ENCODE results near the gene EYS. TPM values are rescaled to one million over a fixed set of nuclear protein-coding genes. Genes with fewer than 3 reads are reported as not detected.

EYS gene
- polyA plus RNA-seq, 1 of the 3 experiments (the other 2 are of a cell fraction): 0.05 TPM

GRCh38 chr6:64214373-64214772, 1492.7 kb downstream of the EYS start:
- CTCF ChIA-PET: no interaction called here
- peaks cover 0 to 5% of the 10 kb centered on the region in 2 experiments; a peak in 1 of 4 replicates for H3K4me1 ChIP-seq (ENCODE audit: control insufficient read depth in 1 of 2, insufficient read depth in 2 of 2, low read depth in 1 of 2, low read length in 1 of 2)

DNA sequence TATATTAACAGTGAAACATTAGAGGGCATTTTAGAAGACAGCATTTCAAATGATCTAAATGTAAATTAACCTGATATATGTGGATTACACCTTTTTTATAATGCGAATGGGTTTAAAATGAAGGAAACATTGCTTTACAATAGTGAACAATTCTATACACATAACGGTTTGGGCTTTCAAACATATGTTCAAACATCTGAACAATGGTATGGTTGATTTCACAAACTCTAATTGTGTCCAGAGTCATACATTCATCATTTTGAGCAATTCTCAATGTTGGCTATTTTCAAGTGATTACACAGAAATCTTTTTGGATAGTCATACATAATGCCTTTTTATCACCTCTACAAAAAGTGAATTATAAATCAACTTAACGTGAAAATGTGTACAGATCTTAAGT, 1493.3 kb downstream of the EYS start:
- H3F3A ChIP-seq (replicated peaks; ENCODE audit: insufficient read depth): peaks cover 6% of the 10 kb centered on the region
- no peak overlapping the region for H3K9ac ChIP-seq
- 42% methylated on average over 3 of the region's 3 CpGs for WGBS (ENCODE audit: low lambda C conversion rate)
- no peak overlapping the region for H2AFZ ChIP-seq (ENCODE audit: low read depth)
- H3K36me3 ChIP-seq (replicated peaks in 1 of 2; ENCODE audit: control insufficient read depth in 1 of 2, insufficient read depth in 2 of 2, low read length in 1 of 2): no peaks in the 10 kb centered on the region
- no peaks in the 10 kb centered on the region for H3K27me3 ChIP-seq (ENCODE audit: insufficient read depth)
- no peaks in the 10 kb centered on the region for H3K9me2 ChIP-seq
- TF ChIP-seq TAF1 (IDR thresholded peaks at IDR 0.05; ENCODE audit: borderline replicate concordance, low read depth, low read length): no peak
- TF ChIP-seq TEAD4 (IDR thresholded peaks at IDR 0.05; ENCODE audit: borderline replicate concordance, insufficient read depth): no peak
- no peak overlapping the region for H3K4me3 ChIP-seq (ENCODE audit: low read depth in 2 of 2, low read length in 1 of 2)
- no peak for DNase-seq
- H3K79me2 ChIP-seq (ENCODE audit: insufficient read depth): no peaks in the 10 kb centered on the region
- no peaks in the 10 kb centered on the region for H4K20me1 ChIP-seq (ENCODE audit: insufficient read depth)
- H3K4me2 ChIP-seq: no peak overlapping the region
- H3K4me1 ChIP-seq (ENCODE audit: control insufficient read depth in 1 of 2, insufficient read depth in 2 of 2, low read depth in 1 of 2, low read length in 1 of 2): peaks cover 0 to 5% of the 10 kb centered on the region in 2 experiments; a peak in 1 of 4 replicates
- H3K27ac ChIP-seq (ENCODE audit: low read depth in 2 of 2, low read length in 1 of 2): no peak overlapping the region
- no peaks in the 10 kb centered on the region for H3K9me3 ChIP-seq
- CTCF ChIA-PET: no interaction called here
- POLR2A ChIA-PET: no interaction called here

More at GRCh38 chr6:64214373-64214772, 1492.7 kb downstream of the EYS start:
- no peaks in the 10 kb centered on the region for H3K9me3 ChIP-seq
- no peak overlapping the region for H3K9ac ChIP-seq
- POLR2A ChIA-PET: no interaction called here
- H4K20me1 ChIP-seq (ENCODE audit: insufficient read depth): no peaks in the 10 kb centered on the region
- no peak overlapping the region for H3K27ac ChIP-seq (ENCODE audit: low read depth in 2 of 2, low read length in 1 of 2)
- H3F3A ChIP-seq (replicated peaks; ENCODE audit: insufficient read depth): peaks cover 6% of the 10 kb centered on the region
- no peaks in the 10 kb centered on the region for H3K27me3 ChIP-seq (ENCODE audit: insufficient read depth)
- H2AFZ ChIP-seq (ENCODE audit: low read depth): no peak overlapping the region
- TF ChIP-seq FOSL2 (IDR thresholded peaks at IDR 0.05; ENCODE audit: borderline replicate concordance, low read depth) (no peak), ZBTB33 (IDR thresholded peaks at IDR 0.05; ENCODE audit: borderline replicate concordance, low read depth) (no peak), EZH2phosphoT487 (IDR thresholded peaks at IDR 0.05; ENCODE audit: borderline replicate concordance, low read depth) (no peak), MAX (IDR thresholded peaks at IDR 0.05; ENCODE audit: low read depth) (no peak), YY1 (IDR thresholded peaks at IDR 0.05; ENCODE audit: low read depth) (no peak), SMC3 (IDR thresholded peaks at IDR 0.05; ENCODE audit: low read depth, low read length) (no peak), CHD2 (IDR thresholded peaks at IDR 0.05; ENCODE audit: low read length, partially characterized antibody) (no peak), POLR2AphosphoS5 (IDR thresholded peaks at IDR 0.05; ENCODE audit: low read depth, low read length) (no peak)
- no peaks in the 10 kb centered on the region for H3K9me2 ChIP-seq
- H3K79me2 ChIP-seq (ENCODE audit: insufficient read depth): no peaks in the 10 kb centered on the region
- no peak overlapping the region for H3K4me3 ChIP-seq (ENCODE audit: low read depth in 2 of 2, low read length in 1 of 2)
- no peak for DNase-seq
- no peaks in the 10 kb centered on the region for H3K36me3 ChIP-seq (replicated peaks in 1 of 2; ENCODE audit: control insufficient read depth in 1 of 2, insufficient read depth in 2 of 2, low read length in 1 of 2)
- H3K4me2 ChIP-seq: no peak overlapping the region

DNA sequence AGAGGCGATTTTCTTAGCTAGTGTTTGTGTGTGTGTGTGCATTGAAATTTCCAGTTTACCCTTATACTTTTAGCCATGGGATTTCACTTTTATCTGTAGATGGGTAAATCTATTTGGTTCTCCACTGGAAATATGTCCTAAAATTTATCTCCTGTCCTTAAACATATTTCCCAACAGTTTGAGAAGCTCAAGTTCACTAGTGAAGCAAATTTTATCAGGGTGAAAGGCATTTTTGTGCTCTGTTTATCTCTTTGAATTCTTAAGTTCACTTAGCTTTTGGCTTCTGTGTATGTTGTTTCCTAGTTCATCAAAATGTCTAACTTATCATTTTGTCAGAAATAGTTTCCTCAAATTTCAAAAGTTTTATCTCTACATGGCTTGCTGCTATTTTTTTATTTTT, 1509.8 kb downstream of the EYS start:
- no peak overlapping the region for H3K9ac ChIP-seq
- H3K27ac ChIP-seq (ENCODE audit: low read depth in 2 of 2, low read length in 1 of 2): no peak overlapping the region
- no peaks in the 10 kb centered on the region for H4K20me1 ChIP-seq (ENCODE audit: insufficient read depth)
- CTCF ChIA-PET: no interaction called here
- no peak overlapping the region for H3K4me3 ChIP-seq (ENCODE audit: low read depth in 2 of 2, low read length in 1 of 2)
- no peaks in the 10 kb centered on the region for H3K36me3 ChIP-seq (replicated peaks in 1 of 2; ENCODE audit: control insufficient read depth in 1 of 2, insufficient read depth in 2 of 2, low read length in 1 of 2)
- DNase-seq: no peak
- no peaks in the 10 kb centered on the region for H3F3A ChIP-seq (replicated peaks; ENCODE audit: insufficient read depth)
- H3K27me3 ChIP-seq (ENCODE audit: insufficient read depth): no peaks in the 10 kb centered on the region
- 90% methylated on average over 1 of the region's 1 CpG for WGBS (ENCODE audit: low lambda C conversion rate)
- no peaks in the 10 kb centered on the region for H3K4me1 ChIP-seq (ENCODE audit: control insufficient read depth in 1 of 2, insufficient read depth in 2 of 2, low read depth in 1 of 2, low read length in 1 of 2)
- H3K4me2 ChIP-seq: no peak overlapping the region
- no peaks in the 10 kb centered on the region for H3K79me2 ChIP-seq (ENCODE audit: insufficient read depth)
- no peak overlapping the region for H2AFZ ChIP-seq (ENCODE audit: low read depth)
- POLR2A ChIA-PET: no interaction called here
- H3K9me3 ChIP-seq: no peaks in the 10 kb centered on the region
- H3K9me2 ChIP-seq: no peaks in the 10 kb centered on the region
- TF ChIP-seq REST (IDR thresholded peaks at IDR 0.05; ENCODE audit: low read depth, low read length) (no peak), MAX (IDR thresholded peaks at IDR 0.05; ENCODE audit: low read depth) (no peak), FOSL2 (IDR thresholded peaks at IDR 0.05; ENCODE audit: borderline replicate concordance, low read depth) (no peak), SMC3 (IDR thresholded peaks at IDR 0.05; ENCODE audit: low read depth, low read length) (no peak), TEAD4 (IDR thresholded peaks at IDR 0.05; ENCODE audit: borderline replicate concordance, insufficient read depth) (no peak), FOXJ3 (CRISPR knock-in tag; IDR thresholded peaks at IDR 0.05) (no peak), SIN3A (IDR thresholded peaks at IDR 0.05; ENCODE audit: borderline replicate concordance, low read depth, low read length) (no peak)
- TF ChIP-seq, protein P1, sequence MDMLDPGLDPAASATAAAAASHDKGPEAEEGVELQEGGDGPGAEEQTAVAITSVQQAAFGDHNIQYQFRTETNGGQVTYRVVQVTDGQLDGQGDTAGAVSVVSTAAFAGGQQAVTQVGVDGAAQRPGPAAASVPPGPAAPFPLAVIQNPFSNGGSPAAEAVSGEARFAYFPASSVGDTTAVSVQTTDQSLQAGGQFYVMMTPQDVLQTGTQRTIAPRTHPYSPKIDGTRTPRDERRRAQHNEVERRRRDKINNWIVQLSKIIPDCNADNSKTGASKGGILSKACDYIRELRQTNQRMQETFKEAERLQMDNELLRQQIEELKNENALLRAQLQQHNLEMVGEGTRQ (IDR thresholded peaks at IDR 0.05; ENCODE audit: borderline replicate concordance, low read depth, low read length): no peak

Data from SK-N-SH (cell line).